Measurements from ENCODE around the gene PDSS2.

- TF ChIP-seq, protein P1, sequence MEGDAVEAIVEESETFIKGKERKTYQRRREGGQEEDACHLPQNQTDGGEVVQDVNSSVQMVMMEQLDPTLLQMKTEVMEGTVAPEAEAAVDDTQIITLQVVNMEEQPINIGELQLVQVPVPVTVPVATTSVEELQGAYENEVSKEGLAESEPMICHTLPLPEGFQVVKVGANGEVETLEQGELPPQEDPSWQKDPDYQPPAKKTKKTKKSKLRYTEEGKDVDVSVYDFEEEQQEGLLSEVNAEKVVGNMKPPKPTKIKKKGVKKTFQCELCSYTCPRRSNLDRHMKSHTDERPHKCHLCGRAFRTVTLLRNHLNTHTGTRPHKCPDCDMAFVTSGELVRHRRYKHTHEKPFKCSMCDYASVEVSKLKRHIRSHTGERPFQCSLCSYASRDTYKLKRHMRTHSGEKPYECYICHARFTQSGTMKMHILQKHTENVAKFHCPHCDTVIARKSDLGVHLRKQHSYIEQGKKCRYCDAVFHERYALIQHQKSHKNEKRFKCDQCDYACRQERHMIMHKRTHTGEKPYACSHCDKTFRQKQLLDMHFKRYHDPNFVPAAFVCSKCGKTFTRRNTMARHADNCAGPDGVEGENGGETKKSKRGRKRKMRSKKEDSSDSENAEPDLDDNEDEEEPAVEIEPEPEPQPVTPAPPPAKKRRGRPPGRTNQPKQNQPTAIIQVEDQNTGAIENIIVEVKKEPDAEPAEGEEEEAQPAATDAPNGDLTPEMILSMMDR (IDR thresholded peaks at IDR 0.05): no peak
- no peak for TF ChIP-seq POLR2A (IDR thresholded peaks at IDR 0.05)
Measured at GRCh38 chr6:107243471-107243870, 215.9 kb downstream of the PDSS2 start.
